Measurements from ENCODE around the gene AP2B1.
A peak's percentile ranks its signal among the peaks of the same experiment; 100 is the strongest.

Gene AP2B1

DNA sequence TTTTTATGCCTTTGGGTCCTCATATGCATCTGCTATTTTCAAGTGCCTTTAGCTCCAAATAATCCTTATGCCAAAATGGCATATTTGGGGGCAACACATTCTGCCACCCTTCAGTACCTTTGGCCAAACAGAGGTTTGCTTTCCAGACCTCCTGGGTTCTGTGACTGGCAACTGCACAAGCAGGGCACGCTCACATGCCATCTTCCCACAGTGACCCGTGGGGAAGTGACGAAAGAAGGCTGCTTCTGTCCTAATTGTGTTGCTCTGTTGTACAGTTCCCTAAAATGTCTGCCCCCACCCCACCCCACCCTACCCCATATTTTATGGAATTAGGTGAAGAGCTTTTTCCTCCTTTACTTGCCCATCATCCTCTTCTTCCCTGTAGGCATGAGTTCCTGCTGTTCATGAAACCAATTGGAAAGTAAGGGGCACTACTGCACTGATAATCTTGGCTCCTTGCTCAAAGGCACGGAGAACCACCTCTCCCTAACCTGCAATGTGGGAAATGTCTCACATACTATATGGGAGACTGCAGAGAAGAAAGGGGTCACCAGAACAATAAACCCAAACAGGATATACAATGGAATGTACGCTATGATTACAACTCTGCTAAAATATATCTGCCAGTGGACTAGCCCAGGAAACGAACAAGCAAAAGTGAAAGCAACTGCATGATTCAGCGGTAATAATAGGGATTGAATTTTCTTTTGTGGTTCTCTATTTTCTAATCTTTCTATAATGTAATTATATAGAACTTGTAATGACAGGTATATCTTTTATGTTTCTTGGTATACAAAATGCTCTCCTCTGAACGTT is 46.3 kb upstream of the AP2B1 start:
- Histone ChIP-seq H3K4me3 (ENCODE audit: low read length) (peak overlapping the region; percentile 37; the same call in 1 of the 2 replicates), H3K4me1 (ENCODE audit: control insufficient read depth, low read length) (no peaks in the 10 kb centered on the region), H3K27ac (ENCODE audit: low read depth, low read length) (no peak overlapping the region), H3F3A (ENCODE audit: control insufficient read depth, insufficient read depth) (no peaks in the 10 kb centered on the region), H3K36me3 (ENCODE audit: control insufficient read depth, low read length) (no peaks in the 10 kb centered on the region), H3K27me3 (ENCODE audit: control insufficient read depth, low read length) (peaks cover 12% of the 10 kb centered on the region; the same call in 1 of the 2 replicates), H3K4me2 (ENCODE audit: low read length) (peak overlapping the region; percentile 48), H4K20me1 (ENCODE audit: control insufficient read depth, insufficient read depth, low read depth, low read length) (no peaks in the 10 kb centered on the region), H3K9me3 (ENCODE audit: control insufficient read depth, insufficient read depth, low read length) (no peaks in the 10 kb centered on the region), H3K9me2 (replicated peaks; ENCODE audit: control insufficient read depth, low read length) (no peaks in the 10 kb centered on the region), H3K79me2 (ENCODE audit: control insufficient read depth, low read length) (no peaks in the 10 kb centered on the region)
- TF ChIP-seq, protein P1, sequence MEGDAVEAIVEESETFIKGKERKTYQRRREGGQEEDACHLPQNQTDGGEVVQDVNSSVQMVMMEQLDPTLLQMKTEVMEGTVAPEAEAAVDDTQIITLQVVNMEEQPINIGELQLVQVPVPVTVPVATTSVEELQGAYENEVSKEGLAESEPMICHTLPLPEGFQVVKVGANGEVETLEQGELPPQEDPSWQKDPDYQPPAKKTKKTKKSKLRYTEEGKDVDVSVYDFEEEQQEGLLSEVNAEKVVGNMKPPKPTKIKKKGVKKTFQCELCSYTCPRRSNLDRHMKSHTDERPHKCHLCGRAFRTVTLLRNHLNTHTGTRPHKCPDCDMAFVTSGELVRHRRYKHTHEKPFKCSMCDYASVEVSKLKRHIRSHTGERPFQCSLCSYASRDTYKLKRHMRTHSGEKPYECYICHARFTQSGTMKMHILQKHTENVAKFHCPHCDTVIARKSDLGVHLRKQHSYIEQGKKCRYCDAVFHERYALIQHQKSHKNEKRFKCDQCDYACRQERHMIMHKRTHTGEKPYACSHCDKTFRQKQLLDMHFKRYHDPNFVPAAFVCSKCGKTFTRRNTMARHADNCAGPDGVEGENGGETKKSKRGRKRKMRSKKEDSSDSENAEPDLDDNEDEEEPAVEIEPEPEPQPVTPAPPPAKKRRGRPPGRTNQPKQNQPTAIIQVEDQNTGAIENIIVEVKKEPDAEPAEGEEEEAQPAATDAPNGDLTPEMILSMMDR (IDR thresholded peaks at IDR 0.05; ENCODE audit: low read depth, low read length, poor library complexity, severe bottlenecking) = no peak
- TF ChIP-seq EZH2phosphoT487 (IDR thresholded peaks at IDR 0.05; ENCODE audit: borderline replicate concordance, low read length) = no peak

DNA sequence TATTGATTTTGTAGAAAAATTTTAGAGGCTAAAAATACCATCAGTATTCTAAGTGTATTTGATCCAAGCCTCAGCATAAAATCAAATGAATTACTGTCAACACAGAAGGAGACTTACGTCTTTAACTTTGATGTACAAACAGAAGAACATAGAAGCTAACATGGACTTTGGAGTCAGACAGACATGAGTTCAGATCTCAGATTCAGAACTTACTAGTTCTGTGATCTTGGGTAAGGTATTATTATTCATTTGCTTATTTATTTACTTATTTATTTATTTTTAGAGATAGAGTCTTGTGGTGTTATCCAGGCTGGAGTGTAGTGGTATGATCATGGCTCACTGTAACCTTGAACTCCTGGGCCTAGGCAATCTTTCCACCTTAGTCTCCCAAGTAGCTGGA is 45.7 kb upstream of the AP2B1 start:
- Histone ChIP-seq H3K27ac (ENCODE audit: low read depth, low read length) (no peak overlapping the region), H3F3A (ENCODE audit: control insufficient read depth, insufficient read depth) (no peaks in the 10 kb centered on the region), H3K4me2 (ENCODE audit: low read length) (no peak overlapping the region), H3K9me2 (replicated peaks; ENCODE audit: control insufficient read depth, low read length) (no peaks in the 10 kb centered on the region), H3K4me3 (ENCODE audit: low read length) (no peak overlapping the region), H3K4me1 (ENCODE audit: control insufficient read depth, low read length) (no peaks in the 10 kb centered on the region), H3K27me3 (ENCODE audit: control insufficient read depth, low read length) (peaks cover 16% of the 10 kb centered on the region), H3K9me3 (ENCODE audit: control insufficient read depth, insufficient read depth, low read length) (no peaks in the 10 kb centered on the region), H3K36me3 (ENCODE audit: control insufficient read depth, low read length) (no peaks in the 10 kb centered on the region), H4K20me1 (ENCODE audit: control insufficient read depth, insufficient read depth, low read depth, low read length) (no peaks in the 10 kb centered on the region), H3K79me2 (ENCODE audit: control insufficient read depth, low read length) (no peaks in the 10 kb centered on the region)
- no peak for TF ChIP-seq EZH2phosphoT487 (IDR thresholded peaks at IDR 0.05; ENCODE audit: borderline replicate concordance, low read length)
- TF ChIP-seq, protein P1 (IDR thresholded peaks at IDR 0.05; ENCODE audit: low read depth, low read length, poor library complexity, severe bottlenecking) = no peak

DNA sequence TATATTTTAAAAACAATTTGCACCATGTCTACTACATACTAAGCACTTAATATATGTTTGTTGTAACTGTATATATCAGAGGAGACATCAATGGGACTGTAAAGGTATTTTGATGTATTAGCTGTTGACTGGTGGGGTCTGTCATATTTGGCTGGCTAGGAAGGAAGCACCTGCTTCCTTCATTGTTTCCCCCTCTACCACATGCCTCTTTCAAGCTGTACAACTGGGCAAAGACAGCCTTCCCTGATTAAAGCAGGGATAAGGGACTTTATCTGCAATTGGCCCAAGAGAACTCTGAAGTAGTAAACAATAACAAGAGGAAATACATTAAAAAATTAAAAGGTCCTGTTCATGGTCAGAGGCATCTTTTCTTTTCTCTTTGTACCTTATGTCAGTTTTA is 44.1 kb upstream of the AP2B1 start:
- Histone ChIP-seq H4K20me1 (ENCODE audit: control insufficient read depth, insufficient read depth, low read depth, low read length) (no peaks in the 10 kb centered on the region), H3F3A (ENCODE audit: control insufficient read depth, insufficient read depth) (no peaks in the 10 kb centered on the region), H3K36me3 (ENCODE audit: control insufficient read depth, low read length) (no peaks in the 10 kb centered on the region), H3K27me3 (ENCODE audit: control insufficient read depth, low read length) (peaks cover 22% of the 10 kb centered on the region), H3K27ac (ENCODE audit: low read depth, low read length) (no peak overlapping the region), H3K4me1 (ENCODE audit: control insufficient read depth, low read length) (no peaks in the 10 kb centered on the region), H3K4me2 (ENCODE audit: low read length) (no peak overlapping the region), H3K9me3 (ENCODE audit: control insufficient read depth, insufficient read depth, low read length) (no peaks in the 10 kb centered on the region), H3K9me2 (replicated peaks; ENCODE audit: control insufficient read depth, low read length) (no peaks in the 10 kb centered on the region), H3K79me2 (ENCODE audit: control insufficient read depth, low read length) (no peaks in the 10 kb centered on the region), H3K4me3 (ENCODE audit: low read length) (no peak overlapping the region)
- TF ChIP-seq EZH2phosphoT487 (IDR thresholded peaks at IDR 0.05; ENCODE audit: borderline replicate concordance, low read length) = no peak
- TF ChIP-seq, protein P1 (IDR thresholded peaks at IDR 0.05; ENCODE audit: low read depth, low read length, poor library complexity, severe bottlenecking) = no peak

Data from DOHH2 (cell line).